Left lung (tissue), 10 donors: ENCODE measurements around the gene TNFRSF14. TPM values are rescaled to one million over a fixed set of nuclear protein-coding genes. Genes with fewer than 3 reads are reported as not detected.

Experiments
- ATAC-seq: fragments of 200-7000 bp; cut with Tn5 transposase; one replicate; pipeline ENCODE4 v1.9.1; 2020; ENCODE audit warnings: moderate library complexity
- DNase-seq, 4 donors: peaks; one replicate each; pipeline ENCODE4 v3.0.0-alpha.2; 2013 to 2020
- H3K27ac ChIP-seq, 2 donors: fragments of 200-600 bp; sonication (generic) in 1 of 2; one replicate each; pipeline versions ENCODE4 v1.5.0 to v1.8.0; 2020 to 2021
- H3K27me3 ChIP-seq, 2 donors: fragments of 200-600 bp; sonication (generic) in 1 of 2; one replicate each; pipeline versions ENCODE4 v1.5.0 to v1.8.0; 2020 to 2021
- H3K36me3 ChIP-seq, 2 donors: fragments of 200-600 bp; sonication (generic) in 1 of 2; one replicate each; pipeline versions ENCODE4 v1.5.0 to v1.8.0; 2020 to 2021
- H3K4me1 ChIP-seq, 2 donors: fragments of 200-600 bp; one replicate each; pipeline ENCODE4 v1.8.0; 2021
- H3K4me3 ChIP-seq, 2 donors: fragments of 200-600 bp; sonication (generic) in 1 of 2; one replicate each; pipeline versions ENCODE4 v1.5.0 to v1.8.0; 2020 to 2021; ENCODE audit warnings: mild to moderate bottlenecking in 1 of 2
- H3K9me3 ChIP-seq, 2 donors: fragments of 200-600 bp; sonication (generic) in 1 of 2; one replicate each; pipeline versions ENCODE4 v1.5.0 to v1.8.0; 2020 to 2021
- intact Hi-C, 2 donors: fragments of 100-400 bp; cut with DNase I; formaldehyde crosslinking; loops; one replicate each; pipeline versions ENCODE4 v1.11.2 to v1.14.2; 2022
- polyA plus RNA-seq, 6 donors: library from polyadenylated mRNA; unstranded; fragments of 120-200 nt; gene quantifications; one replicate each; pipeline ENCODE4 v1.2.1, GENCODE V29; 2013; ENCODE audit not compliant: insufficient read length in 6 of 6
- total RNA-seq, 2 donors: library from RNA; stranded (reverse); fragmentation: NEBNext Ultra II Directional; extraction: Animal tissue kit (Norgen Biotek cat#: 25700); gene quantifications; one replicate each; pipeline ENCODE4 v1.2.1, GENCODE V29; 2021
- TF ChIP-seq, protein P1 (sequence below), 2 donors: fragments of 200-600 bp; sonication (generic) in 1 of 2; IDR thresholded peaks; one replicate each; pipeline versions ENCODE4 v1.5.0 to v1.8.0; 2021; ENCODE audit warnings: antibody characterized with exemption in 2 of 2
- donor health status: DM: no; HTN: yes; CAD: no.
- donor health status: DM: no; HTN: no; CAD: no.

The TNFRSF14 gene
- total and polyA plus RNA-seq, 8 donors = 24.2 to 109 (median 30.3) TPM

DNA sequence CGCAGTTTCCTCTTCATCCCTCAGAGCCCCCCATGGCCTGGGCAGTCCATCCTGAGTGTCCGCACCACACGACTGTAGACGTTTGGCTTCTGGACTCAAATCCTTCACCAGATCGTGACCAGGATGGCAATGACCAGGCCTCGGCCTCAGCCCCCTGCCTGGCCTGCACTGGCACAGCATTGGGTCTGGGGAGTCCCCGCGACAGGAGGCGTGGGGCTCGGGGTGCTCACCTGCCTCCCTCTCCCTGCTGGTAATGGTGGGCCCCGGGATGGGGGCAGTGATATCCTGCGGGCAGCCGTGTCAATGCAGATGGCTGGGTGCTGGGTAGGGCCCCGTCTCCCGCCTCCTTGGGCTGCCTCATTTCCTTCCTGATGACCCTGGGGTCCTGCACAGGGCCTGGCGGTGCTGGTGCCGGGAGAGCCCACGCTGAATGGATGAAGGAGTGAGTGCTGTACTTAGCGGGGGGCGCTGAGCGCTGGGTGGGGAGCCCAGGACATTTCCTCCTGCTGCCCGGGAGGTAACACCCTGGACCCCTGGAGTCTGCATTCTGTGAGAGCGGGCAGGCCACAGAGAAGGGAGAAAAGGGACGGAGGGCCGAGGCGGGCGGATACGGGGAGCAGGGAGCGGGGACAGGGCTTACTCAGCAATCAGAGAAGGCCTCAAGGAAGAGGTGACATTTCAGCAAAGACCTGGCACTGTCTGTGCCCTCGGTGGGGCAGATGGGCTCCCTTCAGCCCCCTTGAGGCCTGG lies 2.1 kb upstream of the TNFRSF14 start:
- Histone ChIP-seq H3K4me3 (no peak overlapping the region), H3K9me3 (no peaks in the 10 kb centered on the region), H3K4me1 (peaks cover 14 to 59% of the 10 kb centered on the region in 2 donors), H3K27ac (no peak overlapping the region), H3K27me3 (no peaks in the 10 kb centered on the region), H3K36me3 (peaks cover 0 to 15% of the 10 kb centered on the region in 2 donors)
- DNase-seq = peak in 1 of 4 donors; percentile 54
- TF ChIP-seq, protein P1, sequence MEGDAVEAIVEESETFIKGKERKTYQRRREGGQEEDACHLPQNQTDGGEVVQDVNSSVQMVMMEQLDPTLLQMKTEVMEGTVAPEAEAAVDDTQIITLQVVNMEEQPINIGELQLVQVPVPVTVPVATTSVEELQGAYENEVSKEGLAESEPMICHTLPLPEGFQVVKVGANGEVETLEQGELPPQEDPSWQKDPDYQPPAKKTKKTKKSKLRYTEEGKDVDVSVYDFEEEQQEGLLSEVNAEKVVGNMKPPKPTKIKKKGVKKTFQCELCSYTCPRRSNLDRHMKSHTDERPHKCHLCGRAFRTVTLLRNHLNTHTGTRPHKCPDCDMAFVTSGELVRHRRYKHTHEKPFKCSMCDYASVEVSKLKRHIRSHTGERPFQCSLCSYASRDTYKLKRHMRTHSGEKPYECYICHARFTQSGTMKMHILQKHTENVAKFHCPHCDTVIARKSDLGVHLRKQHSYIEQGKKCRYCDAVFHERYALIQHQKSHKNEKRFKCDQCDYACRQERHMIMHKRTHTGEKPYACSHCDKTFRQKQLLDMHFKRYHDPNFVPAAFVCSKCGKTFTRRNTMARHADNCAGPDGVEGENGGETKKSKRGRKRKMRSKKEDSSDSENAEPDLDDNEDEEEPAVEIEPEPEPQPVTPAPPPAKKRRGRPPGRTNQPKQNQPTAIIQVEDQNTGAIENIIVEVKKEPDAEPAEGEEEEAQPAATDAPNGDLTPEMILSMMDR (IDR thresholded peaks at IDR 0.05) = no peak
- intact Hi-C loops = no loop called here
- ATAC-seq = no peak

DNA sequence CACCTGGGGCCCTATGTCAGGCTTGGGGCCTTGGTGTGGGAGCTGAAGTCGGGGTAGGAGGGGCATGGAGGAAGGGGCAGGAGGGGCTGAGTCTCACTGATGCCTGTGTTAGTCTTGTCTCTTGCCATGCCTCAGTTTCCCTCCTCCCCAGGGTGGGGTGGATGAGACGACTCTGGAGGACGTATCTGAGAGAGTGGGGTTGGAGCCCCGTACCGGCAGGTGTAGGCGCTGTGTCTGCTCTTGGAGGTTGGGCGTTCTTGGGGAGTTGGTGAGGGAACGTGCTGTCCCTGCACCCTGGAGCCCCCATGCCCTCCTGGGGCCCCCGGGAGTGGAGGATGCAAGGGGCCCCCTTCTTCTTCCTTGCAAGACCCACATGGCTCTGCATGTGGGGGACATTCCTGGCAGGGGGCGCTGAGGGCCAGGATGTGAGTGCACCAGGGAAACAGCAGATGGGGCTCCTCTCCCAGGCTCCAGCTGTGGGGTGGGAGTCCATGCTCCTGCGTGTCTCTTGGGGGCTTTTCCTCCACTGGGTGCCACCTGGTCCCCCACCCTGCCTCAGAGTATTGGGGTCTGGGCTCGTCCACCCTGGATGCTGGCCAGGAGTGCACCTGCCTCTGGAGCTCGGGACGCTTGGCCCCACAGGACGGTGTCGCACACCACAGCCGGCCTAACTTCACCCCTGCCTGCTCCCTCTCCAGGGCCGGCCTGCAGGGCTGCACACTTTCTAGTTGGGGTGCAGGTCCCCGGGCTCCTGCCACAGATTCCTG lies 1.4 kb upstream of the TNFRSF14 start:
- peak overlapping the region in 1 of 2 donors; percentile 77 for H3K4me3 ChIP-seq
- H3K27me3 ChIP-seq = no peaks in the 10 kb centered on the region
- intact Hi-C loops = no loop called here
- TF ChIP-seq, protein P1 (IDR thresholded peaks at IDR 0.05) = peak; percentile 30 to 38
- peak overlapping the region; percentile 94 to 98 for H3K27ac ChIP-seq
- H3K9me3 ChIP-seq = no peaks in the 10 kb centered on the region
- DNase-seq (peak in 2 of 4 donors; percentile 53 to 82), ATAC-seq (peak; percentile 6)
- H3K36me3 ChIP-seq = peaks cover 0 to 23% of the 10 kb centered on the region in 2 donors
- peaks cover 12 to 59% of the 10 kb centered on the region in 2 donors for H3K4me1 ChIP-seq

DNA sequence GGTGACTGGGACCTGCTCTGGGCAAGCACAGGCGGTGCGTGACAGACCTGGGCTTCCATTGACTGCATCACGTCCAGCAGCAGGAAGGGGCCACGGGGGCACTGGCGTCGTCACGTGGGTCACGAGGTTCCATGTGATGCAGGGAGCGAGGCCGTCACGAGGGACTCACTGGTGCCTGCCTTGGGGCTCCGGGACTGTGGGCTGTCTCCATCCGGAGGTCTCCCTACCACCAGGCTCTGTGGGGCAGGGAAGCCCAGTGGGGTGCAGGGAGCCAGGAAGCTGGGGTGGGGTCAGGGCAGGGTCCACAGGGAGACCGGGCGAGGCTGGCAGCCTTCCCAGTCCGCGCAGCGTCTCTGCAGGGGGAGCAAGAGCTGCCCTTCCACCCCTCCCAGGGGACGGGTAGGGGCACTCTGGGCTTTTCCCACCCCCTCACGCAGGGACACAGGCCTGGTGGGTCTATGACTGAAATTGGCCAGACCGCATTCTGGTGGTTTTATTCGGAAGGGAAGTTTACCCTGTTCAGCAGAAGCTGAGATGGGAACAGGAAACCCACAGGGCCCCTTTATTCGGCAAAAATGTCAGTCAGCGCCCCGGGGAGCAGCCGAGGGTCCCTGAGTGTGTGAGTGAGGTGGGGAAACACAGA lies 416 bp upstream of the TNFRSF14 start:
- Histone ChIP-seq H3K27me3 (no peaks in the 10 kb centered on the region), H3K4me3 (peak overlapping the region; percentile 68 to 77), H3K4me1 (peaks cover 12 to 59% of the 10 kb centered on the region in 2 donors), H3K36me3 (peaks cover 0 to 32% of the 10 kb centered on the region in 2 donors), H3K9me3 (no peaks in the 10 kb centered on the region), H3K27ac (peak overlapping the region; percentile 94 to 98)
- peak in 3 of 4 donors; percentile 64 to 95 (median 93) for DNase-seq
- intact Hi-C loops = no loop called here
- TF ChIP-seq, protein P1 (IDR thresholded peaks at IDR 0.05) = no peak
- peak; percentile 67 for ATAC-seq

DNA sequence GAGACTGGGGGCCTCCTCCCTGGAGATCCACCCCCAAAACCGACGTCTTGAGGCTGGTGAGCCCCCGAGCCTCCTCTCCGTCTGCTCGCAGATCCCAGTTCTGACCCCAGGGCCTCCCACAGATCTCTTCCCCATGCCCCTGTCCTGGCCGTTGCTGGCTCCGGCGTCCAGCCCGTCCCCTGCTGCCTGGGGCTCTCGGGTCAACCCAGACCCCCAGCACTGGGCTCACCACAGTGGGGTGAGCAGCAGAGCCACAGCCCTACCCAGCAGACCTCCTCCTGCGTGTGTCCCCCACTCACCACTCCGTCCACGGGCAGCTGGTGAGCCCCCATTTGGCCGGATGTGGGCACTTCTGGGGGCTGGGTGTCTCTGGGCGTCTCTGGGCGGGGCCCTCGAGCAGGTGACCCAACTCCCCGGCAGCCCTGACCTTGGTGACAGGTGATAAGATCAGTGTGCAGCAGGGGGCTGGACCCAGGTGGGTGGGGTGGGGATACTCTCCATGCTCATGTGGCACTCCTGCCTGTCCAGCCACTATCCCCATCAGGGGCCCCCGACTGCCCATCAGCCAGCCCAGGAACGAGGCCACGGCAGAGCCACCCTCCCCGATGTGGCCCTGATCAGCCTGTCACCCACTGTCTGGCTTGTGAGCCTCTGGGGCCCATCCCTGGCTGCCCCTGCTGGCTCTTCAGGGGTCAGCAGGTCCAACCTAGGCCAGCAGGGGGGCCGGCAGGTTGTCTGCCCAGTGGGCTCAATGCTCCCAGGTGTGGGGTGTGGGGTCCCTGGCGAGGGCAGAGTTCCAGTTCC lies 709 bp downstream of the TNFRSF14 start:
- Histone ChIP-seq H3K9me3 (no peaks in the 10 kb centered on the region), H3K36me3 (peaks cover 0 to 44% of the 10 kb centered on the region in 2 donors), H3K27me3 (no peaks in the 10 kb centered on the region), H3K4me3 (peak overlapping the region; percentile 68 to 77), H3K4me1 (peaks cover 12 to 59% of the 10 kb centered on the region in 2 donors), H3K27ac (peak overlapping the region; percentile 94 to 98)
- TF ChIP-seq, protein P1 (IDR thresholded peaks at IDR 0.05) = no peak
- peak; percentile 49 for ATAC-seq
- peak in 2 of 4 donors; percentile 62 to 86 for DNase-seq
- intact Hi-C loops = no loop called here
